ENCODE results near the gene CDC42BPG.

GRCh38 chr11:64814712-64815187, 29.7 kb downstream of the CDC42BPG start:
- TF ChIP-seq, protein P1, sequence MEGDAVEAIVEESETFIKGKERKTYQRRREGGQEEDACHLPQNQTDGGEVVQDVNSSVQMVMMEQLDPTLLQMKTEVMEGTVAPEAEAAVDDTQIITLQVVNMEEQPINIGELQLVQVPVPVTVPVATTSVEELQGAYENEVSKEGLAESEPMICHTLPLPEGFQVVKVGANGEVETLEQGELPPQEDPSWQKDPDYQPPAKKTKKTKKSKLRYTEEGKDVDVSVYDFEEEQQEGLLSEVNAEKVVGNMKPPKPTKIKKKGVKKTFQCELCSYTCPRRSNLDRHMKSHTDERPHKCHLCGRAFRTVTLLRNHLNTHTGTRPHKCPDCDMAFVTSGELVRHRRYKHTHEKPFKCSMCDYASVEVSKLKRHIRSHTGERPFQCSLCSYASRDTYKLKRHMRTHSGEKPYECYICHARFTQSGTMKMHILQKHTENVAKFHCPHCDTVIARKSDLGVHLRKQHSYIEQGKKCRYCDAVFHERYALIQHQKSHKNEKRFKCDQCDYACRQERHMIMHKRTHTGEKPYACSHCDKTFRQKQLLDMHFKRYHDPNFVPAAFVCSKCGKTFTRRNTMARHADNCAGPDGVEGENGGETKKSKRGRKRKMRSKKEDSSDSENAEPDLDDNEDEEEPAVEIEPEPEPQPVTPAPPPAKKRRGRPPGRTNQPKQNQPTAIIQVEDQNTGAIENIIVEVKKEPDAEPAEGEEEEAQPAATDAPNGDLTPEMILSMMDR (conservative IDR thresholded peaks at IDR 0.05; ENCODE audit: low read depth, low read length): no peak
- TF ChIP-seq EZH2 (IDR thresholded peaks at IDR 0.05; ENCODE audit: low read length, unreplicated experiment): no peak
- no peak for TF ChIP-seq EZH2phosphoT487 (IDR thresholded peaks at IDR 0.05; ENCODE audit: borderline replicate concordance, low read length)

Data from PC-3 (cell line).